ENCODE data around the gene SERF2.
"Not testable (repeated sequence)": the region's sequence is repeated elsewhere in the genome, so short reads cannot be mapped to it uniquely, and the experiment has no call there.

The SERF2 gene

DNA sequence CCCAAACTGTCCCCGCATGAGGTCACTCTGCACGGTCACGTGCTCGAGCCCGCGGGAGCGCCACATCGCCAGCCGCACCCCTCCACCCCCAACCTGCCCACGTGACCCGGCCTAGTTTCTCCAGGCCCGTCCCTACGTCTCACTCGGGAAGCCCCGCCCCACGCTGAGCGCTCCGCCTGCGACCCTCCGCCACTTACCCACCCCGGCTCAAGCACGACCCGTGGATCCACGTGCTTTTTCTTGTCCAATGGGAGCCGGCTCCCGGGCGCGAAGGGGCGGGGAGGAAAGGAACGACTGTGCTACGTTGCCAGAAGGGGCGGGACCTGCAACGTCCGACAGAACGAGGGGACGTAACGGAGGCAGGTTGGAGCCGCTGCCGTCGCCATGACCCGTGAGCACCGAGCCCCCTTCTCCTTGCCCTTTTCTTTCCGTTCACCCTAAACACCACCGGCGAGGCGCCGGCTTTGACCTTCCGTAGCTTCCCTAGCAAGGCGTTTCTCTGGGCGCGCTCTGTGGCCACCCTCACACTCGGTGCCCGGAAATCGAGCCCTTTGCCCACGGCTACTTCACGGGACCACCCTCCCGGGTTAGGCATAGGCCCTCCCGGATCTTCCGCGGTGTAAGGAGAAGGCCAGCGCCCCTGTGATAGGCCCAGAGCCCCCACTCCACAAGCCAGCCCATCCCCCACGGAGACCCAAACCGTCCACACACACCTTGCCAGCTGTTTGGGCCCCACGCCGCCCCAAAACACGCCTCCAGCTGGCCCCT is at the start of gene SERF2:
Gene SERF2 (plus strand): TSS at position 328 of the 768 bp plus-strand sequence. CDS start 57 bp downstream, at position 385.
- peak; percentile 100 for DNase-seq (ENCODE audit: low read depth)

DNA sequence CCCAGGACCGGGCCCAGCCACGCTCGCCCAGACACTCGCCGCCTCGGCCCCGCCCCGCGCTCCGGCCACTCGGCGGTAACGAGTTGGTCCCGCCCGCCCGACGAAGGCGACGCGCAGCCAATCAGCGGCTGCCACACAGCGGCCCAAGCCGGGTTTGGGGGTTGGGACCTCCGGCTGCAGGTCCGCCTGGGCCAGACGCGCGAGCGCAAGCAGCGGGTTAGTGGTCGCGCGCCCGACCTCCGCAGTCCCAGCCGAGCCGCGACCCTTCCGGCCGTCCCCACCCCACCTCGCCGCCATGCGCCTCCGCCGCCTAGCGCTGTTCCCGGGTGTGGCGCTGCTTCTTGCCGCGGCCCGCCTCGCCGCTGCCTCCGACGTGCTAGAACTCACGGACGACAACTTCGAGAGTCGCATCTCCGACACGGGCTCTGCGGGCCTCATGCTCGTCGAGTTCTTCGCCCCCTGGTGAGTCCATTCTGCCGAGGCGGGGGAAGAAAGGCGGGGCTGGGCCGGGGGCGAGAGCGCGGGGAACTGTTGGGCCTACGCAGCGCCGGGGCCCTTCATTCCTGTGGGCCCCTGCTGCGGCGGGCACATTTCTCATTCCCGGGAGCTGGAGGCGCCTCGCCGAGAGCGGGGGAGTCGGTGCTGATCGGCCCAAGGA is 45.7 kb upstream of the SERF2 start, which contains the start of gene PDIA3:
Gene PDIA3 (plus strand): TSS at position 194 of the 658 bp plus-strand sequence. CDS start 102 bp downstream, at position 296.
- DNase-seq (ENCODE audit: low read depth), result peak; percentile 91

DNA sequence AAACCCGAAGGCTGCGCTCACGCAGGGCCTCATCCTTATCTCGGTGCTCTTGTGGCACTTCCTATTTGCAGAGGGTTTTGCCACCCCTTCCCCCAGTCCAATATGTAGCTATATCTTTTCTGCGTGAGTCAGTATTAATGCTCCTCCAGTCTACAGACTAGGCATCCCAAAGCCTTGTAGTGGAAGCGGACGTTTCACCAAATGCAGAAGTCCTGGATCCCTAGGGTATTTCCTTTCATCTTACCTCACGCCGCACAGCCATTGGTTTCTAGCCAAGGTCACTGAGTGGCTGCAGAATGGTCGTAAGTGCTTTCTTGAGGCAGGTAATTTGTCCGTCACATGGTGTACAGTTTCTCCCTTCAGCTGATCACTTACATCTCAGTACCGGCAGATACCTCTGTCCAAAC is 45.2 kb upstream of the SERF2 start:
- DNase-seq (ENCODE audit: low read depth), result not testable (repeated sequence)

DNA sequence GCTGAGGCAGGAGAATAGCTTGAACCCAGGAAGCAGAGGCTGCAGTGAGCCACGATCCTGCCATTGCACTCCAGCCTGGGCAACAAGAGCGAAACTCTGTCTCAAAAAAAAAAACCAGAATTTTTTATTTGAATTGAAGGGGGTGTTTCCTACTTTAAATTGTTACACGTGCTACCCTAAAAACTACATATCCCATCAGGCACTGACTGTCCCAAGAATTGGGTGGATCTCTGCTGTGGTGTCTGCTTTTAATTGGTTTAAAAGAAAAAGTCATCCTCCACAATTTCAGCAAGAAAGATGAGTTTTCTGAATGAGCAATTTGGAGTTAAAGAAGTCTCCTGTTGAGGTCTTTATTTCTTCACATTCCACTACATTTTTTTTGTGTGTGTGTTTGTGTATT is 43.7 kb upstream of the SERF2 start:
- peak; percentile 21 for DNase-seq (ENCODE audit: low read depth)

DNA sequence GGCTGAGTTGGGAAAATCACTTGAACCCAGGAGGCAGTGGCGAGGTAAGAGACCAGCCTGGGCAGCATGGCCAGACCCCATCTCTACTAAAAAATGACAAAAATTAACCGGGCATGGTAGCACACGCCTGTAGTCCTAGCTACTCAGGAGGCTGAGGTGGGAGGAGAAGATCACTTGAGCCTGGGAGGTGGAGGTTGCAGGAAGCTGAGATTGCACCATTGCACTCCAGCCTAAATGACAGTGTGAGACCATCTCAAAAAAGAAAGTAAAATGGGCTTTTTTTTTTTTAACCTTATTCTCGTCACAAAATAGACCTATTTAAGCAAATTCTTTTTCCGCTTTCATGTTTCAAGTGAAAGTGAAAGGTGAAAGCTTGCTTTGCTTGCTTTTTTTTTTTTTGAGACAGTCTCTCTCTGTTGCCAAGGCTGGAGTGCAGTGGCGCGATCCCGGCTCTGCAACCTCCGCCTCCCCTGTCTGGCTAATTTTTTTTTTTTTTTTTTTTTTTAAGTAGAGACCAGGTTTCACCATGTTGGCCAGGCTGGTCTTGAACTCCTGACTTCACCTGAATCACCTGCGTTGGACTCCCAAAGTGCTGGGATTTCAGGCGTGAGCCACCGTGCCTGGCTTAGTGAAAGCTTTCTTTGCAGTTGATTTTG is 42.3 kb upstream of the SERF2 start:
- DNase-seq (ENCODE audit: low read depth), result no peak

DNA sequence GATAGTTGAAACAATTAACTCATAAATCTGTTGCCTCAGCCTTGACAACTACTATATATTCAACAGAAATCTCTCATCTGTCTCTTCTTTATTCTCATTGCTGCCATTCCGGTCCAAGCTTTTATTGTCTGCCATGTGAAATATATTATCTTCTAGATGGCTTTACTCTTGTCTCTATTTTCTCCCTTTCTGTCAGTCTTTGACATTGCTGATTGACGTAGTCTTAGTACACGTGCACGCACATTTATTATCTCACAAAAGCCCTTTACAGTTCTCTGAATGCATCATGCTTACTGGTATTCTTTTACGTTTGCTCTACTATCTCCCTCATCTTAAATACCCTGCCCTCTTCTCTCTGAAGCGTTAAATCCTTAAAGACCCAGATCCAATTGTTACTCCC is 40.2 kb upstream of the SERF2 start:
- no peak for DNase-seq (ENCODE audit: low read depth)

DNA sequence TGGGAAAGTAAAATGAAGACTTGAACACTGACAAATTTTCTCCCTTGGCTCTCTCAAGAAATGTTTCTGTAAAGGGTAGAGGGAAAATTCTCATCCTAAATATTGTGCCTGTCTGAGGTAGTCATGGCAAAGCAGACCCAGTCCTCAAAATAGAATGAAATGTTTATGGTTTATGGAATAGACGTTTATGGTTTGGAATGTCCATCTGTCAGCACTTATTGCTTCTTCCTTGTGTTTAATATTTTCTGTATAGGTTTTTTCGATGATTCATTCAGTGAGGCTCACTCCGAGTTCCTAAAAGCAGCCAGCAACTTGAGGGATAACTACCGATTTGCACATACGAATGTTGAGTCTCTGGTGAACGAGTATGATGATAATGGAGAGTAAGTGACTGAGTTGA is 29.3 kb upstream of the SERF2 start:
- no peak for DNase-seq (ENCODE audit: low read depth)

DNA sequence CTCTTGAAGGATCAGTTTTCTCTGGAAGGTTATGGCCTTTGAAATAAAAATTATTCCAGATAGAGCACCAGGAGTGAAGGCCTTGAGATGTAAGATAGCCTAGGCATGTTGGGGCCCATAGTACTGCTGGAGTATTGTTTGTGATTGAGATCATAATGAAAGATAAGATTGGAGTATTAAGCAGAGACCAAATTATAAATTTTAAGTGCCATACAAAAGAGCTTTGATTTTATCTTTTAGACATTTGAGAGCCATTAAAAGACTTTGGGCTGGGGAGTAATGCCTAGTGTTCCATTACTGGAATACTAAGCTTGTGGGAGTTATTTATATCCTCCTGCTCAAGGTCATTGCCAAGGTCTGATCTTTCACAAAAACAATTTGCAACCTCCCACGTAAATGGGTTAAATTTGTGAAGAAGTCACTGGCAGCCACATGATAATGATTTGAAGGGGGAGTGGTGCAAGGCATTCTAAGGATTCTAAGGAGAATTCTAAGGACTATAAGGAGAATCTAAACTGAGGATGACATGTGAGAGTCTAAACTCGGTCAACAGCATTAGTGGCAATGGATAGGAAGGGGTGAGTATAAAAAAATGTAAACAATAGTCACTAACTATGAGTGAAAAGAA is 28.2 kb upstream of the SERF2 start:
- DNase-seq (ENCODE audit: low read depth), result no peak

DNA sequence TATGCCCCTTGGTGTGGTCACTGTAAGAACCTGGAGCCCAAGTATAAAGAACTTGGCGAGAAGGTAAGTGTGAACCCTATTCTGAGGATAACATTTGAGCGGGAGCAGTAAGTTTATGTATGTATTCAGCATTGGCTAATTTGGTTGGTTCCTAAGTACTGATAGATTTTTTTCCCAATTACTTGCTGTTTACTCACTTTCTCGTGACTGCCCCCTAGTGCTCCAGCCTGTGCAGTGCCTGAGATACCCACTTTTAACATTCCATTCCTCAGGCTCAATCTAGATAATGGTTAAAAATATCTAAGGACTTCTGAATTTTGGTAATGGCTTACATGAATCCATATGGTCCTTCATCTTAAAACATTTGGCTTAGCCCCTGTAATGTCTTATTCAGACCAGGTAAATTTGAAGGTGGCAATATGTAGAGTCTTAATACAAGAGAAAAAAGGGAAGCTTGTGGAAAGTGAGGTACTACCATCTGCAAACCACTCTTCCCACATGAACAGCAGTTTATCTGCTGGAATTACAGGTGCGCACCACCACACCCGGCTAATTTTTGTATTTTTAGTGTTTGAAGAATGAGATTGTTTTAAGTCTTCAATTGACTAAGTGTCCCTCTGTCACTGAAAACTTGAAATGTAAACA is 22.4 kb upstream of the SERF2 start:
- peak; percentile 54 for DNase-seq (ENCODE audit: low read depth)

DNA sequence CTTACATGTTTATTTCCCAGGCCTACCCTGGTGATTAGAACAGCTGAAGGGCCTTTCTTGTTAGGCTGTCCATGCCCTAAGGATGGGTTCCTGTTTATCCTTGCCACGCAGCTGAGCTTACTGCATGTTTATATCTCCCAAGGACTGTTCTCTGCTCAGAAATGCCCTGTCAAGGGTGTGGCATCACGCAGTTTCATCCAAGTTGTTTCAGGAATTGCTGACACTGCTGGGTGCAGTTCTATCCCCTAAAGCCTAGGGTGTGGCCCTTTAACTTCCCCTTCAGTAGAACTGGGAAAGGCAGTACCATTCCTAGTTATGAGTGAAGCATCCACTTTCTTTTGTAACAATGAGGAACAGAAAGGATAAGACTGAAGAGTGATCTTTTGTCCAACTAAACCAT is 20.3 kb upstream of the SERF2 start:
- no peak for DNase-seq (ENCODE audit: low read depth)

DNA sequence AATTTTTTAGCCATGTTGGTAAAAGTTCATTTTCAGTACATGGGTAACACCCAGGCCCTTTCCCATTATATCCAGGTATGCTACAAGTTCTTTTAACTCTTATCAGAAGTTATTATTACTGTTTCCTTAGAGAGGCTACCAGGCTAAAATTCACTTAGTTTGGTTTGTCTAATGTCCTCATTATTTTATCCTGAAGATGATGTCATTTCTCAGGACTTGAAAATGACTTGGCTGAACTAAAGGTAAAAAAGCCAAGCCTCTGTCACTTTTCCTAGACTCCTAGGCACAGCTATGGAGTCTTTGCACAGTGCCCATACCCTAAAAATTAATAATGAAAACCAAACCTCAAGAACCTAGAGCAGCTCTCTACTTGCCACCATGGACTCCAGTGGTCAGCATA is 19.5 kb upstream of the SERF2 start:
- no peak for DNase-seq (ENCODE audit: low read depth)

DNA sequence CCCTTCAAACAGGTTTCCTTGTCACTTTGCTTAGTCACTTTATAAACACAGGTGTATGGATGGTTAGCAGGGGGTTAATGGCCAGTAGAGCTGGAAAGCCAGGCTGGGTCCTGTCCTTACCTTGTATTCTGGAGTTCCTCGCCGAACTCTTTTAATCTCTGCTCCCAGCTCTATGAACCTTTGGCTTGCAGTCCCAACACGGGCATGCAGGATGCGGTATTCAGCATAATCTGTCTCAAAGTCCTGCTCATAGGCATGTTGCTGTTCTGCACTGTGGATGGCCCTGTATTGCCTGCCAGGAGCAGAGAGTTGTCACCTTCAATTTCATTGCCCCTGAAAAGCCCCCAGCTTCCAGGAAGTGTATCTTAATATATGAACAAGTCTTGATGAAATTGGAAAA is 18.1 kb upstream of the SERF2 start:
- DNase-seq (ENCODE audit: low read depth), result no peak

DNA sequence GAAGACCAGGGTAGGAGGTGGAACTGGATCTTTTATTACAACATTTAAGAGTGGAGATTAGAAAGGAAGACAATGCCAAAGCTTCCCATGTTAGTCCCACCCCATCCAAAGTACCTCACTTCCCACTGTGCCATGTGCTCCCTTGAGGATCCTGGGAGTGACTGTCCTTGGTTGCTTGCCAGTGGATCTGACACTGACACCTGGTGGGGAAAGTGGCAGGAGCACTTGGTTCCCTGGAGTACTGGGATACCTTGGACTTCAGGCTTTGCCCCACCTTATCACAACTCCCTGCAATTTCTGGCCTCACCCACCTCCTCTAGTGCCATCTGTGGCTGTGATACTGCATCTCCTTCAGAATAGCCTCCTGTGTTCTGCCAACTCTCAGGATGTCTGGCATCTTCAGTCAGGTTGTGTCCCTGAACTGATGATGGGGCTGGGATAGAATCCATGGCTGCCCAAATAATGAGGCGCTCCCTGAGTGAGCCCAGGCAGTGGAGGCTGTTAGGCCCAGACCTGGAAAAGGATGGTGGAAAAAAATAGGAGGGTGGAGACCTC is 16.6 kb upstream of the SERF2 start:
- no peak for DNase-seq (ENCODE audit: low read depth)

DNA sequence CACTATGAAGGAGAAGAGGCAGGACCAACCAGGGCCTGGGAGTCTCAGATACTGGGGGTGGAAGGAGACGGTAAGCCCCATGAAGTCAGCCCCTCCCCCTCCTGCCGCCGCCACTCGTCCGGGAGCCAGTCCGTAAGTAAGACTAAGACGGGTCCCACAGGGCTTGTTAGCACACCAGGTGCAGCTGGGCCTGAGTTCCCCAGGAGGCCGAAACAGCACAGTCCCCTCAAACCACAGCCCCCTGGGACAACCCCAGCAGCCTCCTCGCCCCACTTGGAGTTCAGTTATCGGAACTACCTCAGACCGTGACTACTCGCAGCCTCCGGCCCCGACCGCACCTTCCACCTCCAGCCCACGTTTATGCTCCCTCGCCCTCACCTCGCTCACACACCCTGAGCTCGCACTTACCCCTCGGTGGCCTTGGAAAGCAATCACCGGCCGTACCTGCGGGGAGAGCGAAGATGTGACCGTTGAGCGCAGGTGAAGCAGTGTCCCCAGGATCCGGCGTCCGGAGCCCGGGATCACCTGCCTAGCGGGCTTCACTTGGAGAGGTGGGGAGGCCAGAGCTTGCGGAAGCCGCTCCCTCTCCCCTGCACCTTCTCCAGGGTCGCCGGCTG is 15.9 kb upstream of the SERF2 start:
- no peak for DNase-seq (ENCODE audit: low read depth)

DNA sequence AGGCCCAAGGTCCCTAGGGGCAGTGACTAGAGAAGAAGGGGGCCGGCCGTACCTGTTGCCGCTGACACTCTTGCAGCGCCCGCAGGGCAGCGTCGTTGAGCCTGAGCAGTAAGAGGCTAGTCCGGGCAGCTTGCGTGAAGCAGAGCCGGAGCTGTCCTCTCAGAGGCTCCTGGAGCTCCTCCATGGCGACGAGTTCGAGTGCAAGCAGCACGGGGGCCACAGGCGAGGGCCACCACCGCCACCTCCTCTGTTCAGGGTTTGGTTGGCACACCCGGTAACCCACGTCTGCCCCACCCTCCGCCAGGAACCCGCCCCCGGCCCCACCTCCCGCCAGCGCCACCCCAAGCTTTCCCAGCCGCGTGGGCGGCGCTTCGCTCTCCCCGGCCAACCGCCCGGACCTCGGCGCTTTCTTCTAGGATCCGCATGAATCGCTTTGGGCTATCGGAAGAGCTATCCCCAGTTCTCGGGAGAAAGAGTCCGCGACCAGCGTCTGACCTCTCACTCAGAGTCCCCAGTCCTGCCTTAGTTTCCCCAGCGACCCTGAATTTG is 15.3 kb upstream of the SERF2 start, which contains the start of gene ELL3:
Gene ELL3 (minus strand): TSS at position 249 of the 549 bp plus-strand sequence. CDS start 65 bp downstream, at position 184.
- peak; percentile 65 for DNase-seq (ENCODE audit: low read depth)

DNA sequence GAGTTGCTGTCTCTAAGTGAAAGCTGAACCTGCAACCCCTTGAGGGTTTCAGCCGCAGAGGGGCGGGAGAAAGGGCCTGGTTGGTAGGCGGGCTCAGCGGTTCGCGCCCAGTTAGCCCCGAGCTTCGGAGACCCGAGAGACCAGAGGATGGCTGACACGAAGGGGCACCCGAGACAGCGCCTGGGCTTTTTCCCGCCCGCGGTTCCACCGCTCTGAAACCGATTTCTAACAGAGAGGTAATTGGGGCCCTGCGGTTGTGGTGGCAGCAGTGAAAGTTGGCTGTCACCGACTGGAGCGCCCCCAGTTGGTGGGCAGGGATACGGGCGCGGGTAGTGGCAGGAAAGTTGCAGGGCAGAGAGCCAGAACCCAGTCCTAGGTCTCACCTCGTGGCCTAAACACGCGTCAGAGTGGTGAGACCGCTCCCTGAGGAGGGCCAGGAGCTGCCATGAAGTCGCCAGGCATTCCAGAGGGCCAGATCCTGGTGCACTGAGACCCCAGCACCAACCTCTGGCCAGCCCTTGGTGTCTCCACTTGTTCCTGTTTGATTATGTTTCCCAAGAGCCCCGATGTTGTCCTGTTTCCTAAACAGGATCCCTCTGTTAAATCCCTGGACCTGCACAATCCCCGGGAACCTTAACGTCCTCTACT is 14.7 kb upstream of the SERF2 start:
- peak; percentile 70 for DNase-seq (ENCODE audit: low read depth)

DNA sequence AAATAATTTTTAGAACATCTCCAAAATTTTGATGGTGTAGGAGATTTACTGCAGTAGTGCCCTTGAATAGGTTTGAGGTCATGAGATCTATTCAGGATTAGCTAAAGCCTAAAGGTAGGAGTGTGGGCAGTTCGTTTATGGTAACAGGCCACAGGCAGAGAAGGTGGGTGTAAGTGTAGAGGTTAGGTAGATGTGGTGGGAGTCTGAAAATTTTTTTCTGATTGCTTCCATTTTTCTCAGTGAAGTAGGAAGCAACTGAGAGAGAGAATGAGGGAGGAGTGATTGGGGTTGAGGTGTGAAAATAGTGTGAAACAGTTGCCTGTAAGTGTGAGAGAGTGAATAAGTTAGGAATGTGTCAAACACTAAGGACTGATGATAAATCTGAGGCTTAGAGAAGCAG is 13.1 kb upstream of the SERF2 start:
- no peak for DNase-seq (ENCODE audit: low read depth)

DNA sequence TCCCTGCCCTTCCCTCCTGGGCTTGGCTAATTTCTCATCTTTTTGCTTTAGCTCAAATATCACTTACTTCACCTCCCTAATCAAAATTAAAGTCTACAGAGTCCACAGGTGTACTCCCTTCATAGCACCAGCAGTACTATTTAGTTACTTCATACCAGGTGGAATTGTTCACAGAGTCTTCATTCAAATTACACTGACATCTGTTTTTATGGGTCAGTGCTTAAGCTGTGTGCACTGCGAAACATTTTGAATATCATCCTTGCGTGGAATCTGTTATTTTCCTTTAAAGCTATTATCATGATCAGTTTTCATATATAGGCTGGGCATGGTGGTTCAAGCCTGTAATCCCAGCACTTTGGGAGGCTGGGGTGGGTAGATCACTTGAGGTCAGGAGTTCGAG is 2.7 kb upstream of the SERF2 start:
- DNase-seq (ENCODE audit: low read depth), result no peak

DNA sequence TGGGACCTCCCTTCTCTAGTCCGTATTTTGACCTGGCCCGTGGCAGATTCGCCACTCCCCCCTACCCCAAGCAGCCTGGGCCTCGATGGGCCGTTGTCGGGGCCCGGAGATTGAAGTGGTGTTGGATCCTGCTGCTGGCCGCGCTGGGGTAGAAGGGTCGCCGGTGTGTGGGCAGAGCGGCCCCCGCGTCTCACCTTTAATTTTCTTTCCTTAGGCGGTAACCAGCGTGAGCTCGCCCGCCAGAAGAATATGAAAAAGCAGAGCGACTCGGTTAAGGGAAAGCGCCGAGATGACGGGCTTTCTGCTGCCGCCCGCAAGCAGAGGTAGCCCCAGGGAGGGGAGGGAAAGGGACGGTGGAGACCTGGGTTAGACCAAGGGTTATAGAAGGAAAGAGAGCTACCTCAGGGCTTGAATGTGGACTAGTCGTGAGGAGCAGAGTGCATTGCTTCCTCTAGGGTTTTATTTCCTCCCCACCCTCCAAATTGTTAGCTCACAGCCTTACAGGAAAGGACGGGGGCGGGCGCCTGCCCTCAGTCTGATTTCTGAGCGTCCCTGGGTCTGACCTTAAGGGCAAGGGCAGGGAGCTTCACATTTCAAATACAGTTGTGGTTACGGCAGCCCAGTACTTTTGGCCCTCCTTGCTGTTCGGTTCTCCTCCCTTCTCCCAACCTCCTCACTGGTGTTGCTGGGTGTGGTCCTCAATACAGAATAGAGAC is 799 bp downstream of the SERF2 start:
- DNase-seq (ENCODE audit: low read depth), result peak; percentile 40

DNA sequence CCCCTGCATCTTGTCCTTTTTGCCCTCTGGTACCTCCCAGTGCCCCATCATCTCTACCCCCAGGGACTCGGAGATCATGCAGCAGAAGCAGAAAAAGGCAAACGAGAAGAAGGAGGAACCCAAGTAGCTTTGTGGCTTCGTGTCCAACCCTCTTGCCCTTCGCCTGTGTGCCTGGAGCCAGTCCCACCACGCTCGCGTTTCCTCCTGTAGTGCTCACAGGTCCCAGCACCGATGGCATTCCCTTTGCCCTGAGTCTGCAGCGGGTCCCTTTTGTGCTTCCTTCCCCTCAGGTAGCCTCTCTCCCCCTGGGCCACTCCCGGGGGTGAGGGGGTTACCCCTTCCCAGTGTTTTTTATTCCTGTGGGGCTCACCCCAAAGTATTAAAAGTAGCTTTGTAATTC is 1.5 kb downstream of the SERF2 start:
- no peak for DNase-seq (ENCODE audit: low read depth)

Data from fibroblast of gingiva (primary cell).